Neural cell (in vitro differentiated cells): Measurements from ENCODE around the gene THG1L. TPM values are rescaled to one million over a fixed set of nuclear protein-coding genes. Genes with fewer than 3 reads are reported as not detected.

Experiments used
- H2AFZ ChIP-seq: fragments of 200-600, 300-800 bp; sonication (generic), shearing (Covaris generic); 2 replicates; pipeline ENCODE4 v1.6.0; 2014; ENCODE audit warnings: low read depth, mild to moderate bottlenecking, antibody characterized with exemption, low read length, moderate library complexity
- H3F3A ChIP-seq: fragments of 200-600 bp; shearing (Covaris generic); 2 replicates; pipeline ENCODE4 v1.6.1; 2016; ENCODE audit warnings: mild to moderate bottlenecking, moderate library complexity, mixed read lengths, antibody characterized with exemption, low read length; ENCODE audit not compliant: insufficient read depth, poor library complexity, severe bottlenecking
- H3K27ac ChIP-seq: fragments of 200-600, 300-800 bp; sonication (generic), shearing (Covaris generic); 2 replicates; pipeline ENCODE4 v1.5.1; 2014; ENCODE audit warnings: mild to moderate bottlenecking, low read length, moderate library complexity
- H3K27me3 ChIP-seq: fragments of 300-800, 200-600 bp; sonication (generic), shearing (Covaris generic); 2 replicates; pipeline ENCODE4 v1.6.0; 2014; ENCODE audit warnings: mild to moderate bottlenecking, low read depth, low read length, moderate library complexity; ENCODE audit not compliant: insufficient read depth
- H3K36me3 ChIP-seq: fragments of 300-800, 200-600 bp; sonication (generic), shearing (Covaris generic); 2 replicates; pipeline ENCODE4 v1.5.1; 2014; ENCODE audit warnings: mild to moderate bottlenecking, antibody characterized with exemption, low read length, moderate library complexity; ENCODE audit not compliant: insufficient read depth
- H3K4me2 ChIP-seq: fragments of 300-800, 200-600 bp; sonication (generic), shearing (Covaris generic); 2 replicates; pipeline ENCODE4 v1.6.0; 2014; ENCODE audit warnings: mild to moderate bottlenecking, low read length
- H3K4me3 ChIP-seq: fragments of 300-800, 200-600 bp; sonication (generic), shearing (Covaris generic); 2 replicates; pipeline ENCODE4 v1.5.1; 2014; ENCODE audit warnings: mild to moderate bottlenecking, low read length, moderate library complexity
- H3K79me2 ChIP-seq: fragments of 200-600 bp; shearing (Covaris generic); replicated peaks from 2 replicates; pipeline ENCODE4 v1.6.0; 2014; ENCODE audit warnings: mild to moderate bottlenecking, low read length, moderate library complexity; ENCODE audit not compliant: insufficient read depth
- H3K9ac ChIP-seq: fragments of 300-800, 200-600 bp; sonication (generic), shearing (Covaris generic); 2 replicates; pipeline ENCODE4 v1.6.1; 2016; ENCODE audit warnings: mild to moderate bottlenecking, low read length, mixed read lengths
- H3K9me2 ChIP-seq: fragments of 200-600 bp; shearing (Covaris generic); 2 replicates; pipeline ENCODE4 v1.6.1; 2016; ENCODE audit warnings: mild to moderate bottlenecking, low read length, mixed read lengths; ENCODE audit not compliant: insufficient read depth
- H3K9me3 ChIP-seq: fragments of 200-600, 300-800 bp; sonication (generic), shearing (Covaris generic); 2 replicates; pipeline ENCODE4 v1.6.1; 2016; ENCODE audit warnings: mild to moderate bottlenecking, mixed run types, low read length, moderate library complexity, mixed read lengths
- H4K20me1 ChIP-seq: fragments of 200-600 bp; shearing (Covaris generic); 2 replicates; pipeline ENCODE4 v1.6.1; 2016; ENCODE audit warnings: mild to moderate bottlenecking, mixed run types; ENCODE audit not compliant: insufficient read depth
- EP300 ChIP-seq: fragments of 450-650 bp; conservative IDR thresholded peaks from 2 replicates; pipeline ENCODE4 v1.6.1; 2014; ENCODE audit warnings: antibody characterized with exemption, mild to moderate bottlenecking, moderate library complexity; ENCODE audit not compliant: poor library complexity, severe bottlenecking
- EZH2 ChIP-seq: fragments of 200-600, 300-800 bp; shearing (Covaris generic), sonication (generic); IDR thresholded peaks from 2 replicates; pipeline ENCODE4 v1.6.1; 2014; ENCODE audit warnings: antibody characterized with exemption, low read length, borderline replicate concordance, mild to moderate bottlenecking; ENCODE audit not compliant: insufficient read depth, poor library complexity, severe bottlenecking
- MXI1 ChIP-seq: fragments of 450-650 bp; conservative IDR thresholded peaks from 2 replicates; pipeline ENCODE4 v1.6.1; 2014; ENCODE audit warnings: antibody characterized with exemption, mild to moderate bottlenecking; ENCODE audit not compliant: poor library complexity, severe bottlenecking
- POLR2AphosphoS5 ChIP-seq: IDR thresholded peaks from 2 replicates; pipeline ENCODE4 v1.6.1; 2012
- RAD21 ChIP-seq: fragments of 450-650 bp; conservative IDR thresholded peaks from 2 replicates; pipeline ENCODE4 v1.6.1; 2014; ENCODE audit warnings: antibody characterized with exemption, mild to moderate bottlenecking, moderate library complexity
- SMC3 ChIP-seq: fragments of 450-650 bp; conservative IDR thresholded peaks from 2 replicates; pipeline ENCODE4 v1.6.1; 2014; ENCODE audit warnings: antibody characterized with exemption, mild to moderate bottlenecking, moderate library complexity; ENCODE audit not compliant: poor library complexity
- TAF1 ChIP-seq: IDR thresholded peaks from 2 replicates; pipeline ENCODE4 v1.6.1; 2012; ENCODE audit warnings: low read depth
- polyA plus RNA-seq: library from polyadenylated mRNA; depleted of rRNA; stranded (reverse); fragments of >200 nt; gene quantifications from 2 replicates; pipeline ENCODE4 v1.2.3, GENCODE V29; 2014
- TF ChIP-seq, protein P1 (sequence below): IDR thresholded peaks from 2 replicates; pipeline ENCODE4 v1.6.1; 2012; ENCODE audit warnings: borderline replicate concordance
- TF ChIP-seq, protein P2 (sequence below): fragments of 450-650 bp; IDR thresholded peaks from 2 replicates; pipeline ENCODE4 v1.5.1; 2014; ENCODE audit warnings: antibody characterized with exemption, mild to moderate bottlenecking, moderate library complexity; ENCODE audit not compliant: poor library complexity, severe bottlenecking

The THG1L gene
- polyA plus RNA-seq, 1 donor from 2014 or later = 11.9 TPM

DNA sequence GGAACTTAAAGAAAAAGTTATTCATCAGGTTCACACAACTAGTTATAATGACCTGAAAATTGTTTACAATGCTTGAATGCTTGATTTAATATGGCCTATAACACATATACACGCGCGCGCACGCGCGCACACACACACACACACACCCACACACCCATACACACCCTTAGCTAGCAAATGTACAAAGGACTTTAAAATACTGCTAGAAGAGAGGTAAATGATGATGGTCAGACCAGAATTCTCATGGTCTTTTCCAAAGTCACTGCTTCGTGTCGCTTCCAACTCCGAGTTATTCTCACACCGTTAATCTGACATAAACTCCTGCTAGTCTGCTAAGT is 18.2 kb downstream of the THG1L start:
- Histone ChIP-seq H3K27ac (no peak overlapping the region), H3K4me3 (no peak overlapping the region), H3F3A (no peaks in the 10 kb centered on the region), H3K79me2 (peaks cover 13% of the 10 kb centered on the region), H4K20me1 (no peaks in the 10 kb centered on the region), H3K9ac (no peak overlapping the region), H2AFZ (no peak overlapping the region), H3K36me3 (no peaks in the 10 kb centered on the region), H3K4me2 (no peak overlapping the region), H3K9me2 (no peaks in the 10 kb centered on the region), H3K9me3 (no peaks in the 10 kb centered on the region), H3K27me3 (no peaks in the 10 kb centered on the region)
- TF ChIP-seq POLR2AphosphoS5 (no peak), RAD21 (no peak), MXI1 (no peak), EZH2 (no peak), EP300 (no peak), TAF1 (no peak), SMC3 (no peak)
- TF ChIP-seq, protein P1, sequence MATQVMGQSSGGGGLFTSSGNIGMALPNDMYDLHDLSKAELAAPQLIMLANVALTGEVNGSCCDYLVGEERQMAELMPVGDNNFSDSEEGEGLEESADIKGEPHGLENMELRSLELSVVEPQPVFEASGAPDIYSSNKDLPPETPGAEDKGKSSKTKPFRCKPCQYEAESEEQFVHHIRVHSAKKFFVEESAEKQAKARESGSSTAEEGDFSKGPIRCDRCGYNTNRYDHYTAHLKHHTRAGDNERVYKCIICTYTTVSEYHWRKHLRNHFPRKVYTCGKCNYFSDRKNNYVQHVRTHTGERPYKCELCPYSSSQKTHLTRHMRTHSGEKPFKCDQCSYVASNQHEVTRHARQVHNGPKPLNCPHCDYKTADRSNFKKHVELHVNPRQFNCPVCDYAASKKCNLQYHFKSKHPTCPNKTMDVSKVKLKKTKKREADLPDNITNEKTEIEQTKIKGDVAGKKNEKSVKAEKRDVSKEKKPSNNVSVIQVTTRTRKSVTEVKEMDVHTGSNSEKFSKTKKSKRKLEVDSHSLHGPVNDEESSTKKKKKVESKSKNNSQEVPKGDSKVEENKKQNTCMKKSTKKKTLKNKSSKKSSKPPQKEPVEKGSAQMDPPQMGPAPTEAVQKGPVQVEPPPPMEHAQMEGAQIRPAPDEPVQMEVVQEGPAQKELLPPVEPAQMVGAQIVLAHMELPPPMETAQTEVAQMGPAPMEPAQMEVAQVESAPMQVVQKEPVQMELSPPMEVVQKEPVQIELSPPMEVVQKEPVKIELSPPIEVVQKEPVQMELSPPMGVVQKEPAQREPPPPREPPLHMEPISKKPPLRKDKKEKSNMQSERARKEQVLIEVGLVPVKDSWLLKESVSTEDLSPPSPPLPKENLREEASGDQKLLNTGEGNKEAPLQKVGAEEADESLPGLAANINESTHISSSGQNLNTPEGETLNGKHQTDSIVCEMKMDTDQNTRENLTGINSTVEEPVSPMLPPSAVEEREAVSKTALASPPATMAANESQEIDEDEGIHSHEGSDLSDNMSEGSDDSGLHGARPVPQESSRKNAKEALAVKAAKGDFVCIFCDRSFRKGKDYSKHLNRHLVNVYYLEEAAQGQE = no peak
- TF ChIP-seq, protein P2, sequence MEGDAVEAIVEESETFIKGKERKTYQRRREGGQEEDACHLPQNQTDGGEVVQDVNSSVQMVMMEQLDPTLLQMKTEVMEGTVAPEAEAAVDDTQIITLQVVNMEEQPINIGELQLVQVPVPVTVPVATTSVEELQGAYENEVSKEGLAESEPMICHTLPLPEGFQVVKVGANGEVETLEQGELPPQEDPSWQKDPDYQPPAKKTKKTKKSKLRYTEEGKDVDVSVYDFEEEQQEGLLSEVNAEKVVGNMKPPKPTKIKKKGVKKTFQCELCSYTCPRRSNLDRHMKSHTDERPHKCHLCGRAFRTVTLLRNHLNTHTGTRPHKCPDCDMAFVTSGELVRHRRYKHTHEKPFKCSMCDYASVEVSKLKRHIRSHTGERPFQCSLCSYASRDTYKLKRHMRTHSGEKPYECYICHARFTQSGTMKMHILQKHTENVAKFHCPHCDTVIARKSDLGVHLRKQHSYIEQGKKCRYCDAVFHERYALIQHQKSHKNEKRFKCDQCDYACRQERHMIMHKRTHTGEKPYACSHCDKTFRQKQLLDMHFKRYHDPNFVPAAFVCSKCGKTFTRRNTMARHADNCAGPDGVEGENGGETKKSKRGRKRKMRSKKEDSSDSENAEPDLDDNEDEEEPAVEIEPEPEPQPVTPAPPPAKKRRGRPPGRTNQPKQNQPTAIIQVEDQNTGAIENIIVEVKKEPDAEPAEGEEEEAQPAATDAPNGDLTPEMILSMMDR = no peak

DNA sequence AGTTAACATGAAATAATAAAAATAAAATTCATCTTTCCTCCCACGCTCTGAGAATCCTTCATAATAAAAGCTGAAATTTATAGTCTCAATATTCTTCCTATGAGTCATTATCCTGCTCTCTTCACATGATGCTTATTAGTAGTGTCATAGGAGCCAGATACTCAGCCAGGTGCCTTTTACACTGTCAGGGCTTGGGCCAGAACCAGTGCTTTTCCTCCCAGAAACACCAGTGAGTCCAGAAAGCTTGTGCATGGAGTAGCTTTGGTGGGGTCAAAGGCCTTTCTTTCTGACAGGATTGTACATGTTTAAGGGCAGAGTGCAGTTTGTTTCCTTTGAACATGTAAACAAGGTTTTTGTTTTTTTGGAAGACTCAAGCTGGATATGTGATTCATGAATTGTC is 19.1 kb downstream of the THG1L start:
- H3K4me2 ChIP-seq = no peak overlapping the region
- H3F3A ChIP-seq = no peaks in the 10 kb centered on the region
- no peaks in the 10 kb centered on the region for H4K20me1 ChIP-seq
- no peak overlapping the region for H3K27ac ChIP-seq
- no peaks in the 10 kb centered on the region for H3K9me3 ChIP-seq
- H3K4me3 ChIP-seq = no peak overlapping the region
- no peaks in the 10 kb centered on the region for H3K36me3 ChIP-seq
- TF ChIP-seq RAD21 (no peak), SMC3 (no peak), MXI1 (no peak), POLR2AphosphoS5 (no peak), TAF1 (no peak), EZH2 (no peak), EP300 (no peak)
- TF ChIP-seq, protein P1 = no peak
- TF ChIP-seq, protein P2 = no peak
- H3K9me2 ChIP-seq = no peaks in the 10 kb centered on the region
- H3K27me3 ChIP-seq = no peaks in the 10 kb centered on the region
- no peak overlapping the region for H2AFZ ChIP-seq
- no peak overlapping the region for H3K9ac ChIP-seq
- H3K79me2 ChIP-seq = peaks cover 11% of the 10 kb centered on the region
